HCT116 (cell line): Measurements from ENCODE around the gene SH3BGR. TPM values are rescaled to one million over a fixed set of nuclear protein-coding genes. Genes with fewer than 3 reads are reported as not detected.

Experiments
- ATAC-seq: fragments of 200-7000 bp; cut with Tn5 transposase; 2 replicates; pipeline ENCODE4 v1.9.1; 2020; ENCODE audit warnings: mild to moderate bottlenecking, moderate library complexity
- BruUV-seq: library from RNA; stranded (reverse); fragments of 400-500 nt; replicated peaks from 2 replicates; lab custom pipeline; 2021; lab: Mats Ljungman, UMichigan
- CTCF ChIA-PET: fragments of 300-600 bp; sonication (Branson Sonifier 250); formaldehyde crosslinking; loops from one replicate; lab custom pipeline; 2021; ENCODE audit warnings: antibody characterized with exemption; lab: Charles Lee
- POLR2A ChIA-PET: fragments of 300-600, 350-600 bp; sonication (Branson Sonifier 250); formaldehyde crosslinking; loops from one replicate; lab custom pipeline; 2021; ENCODE audit warnings: antibody characterized with exemption; lab: Charles Lee
- RAD21 ChIA-PET, 2 experiments: fragments of 300-600 bp; sonication (Branson Sonifier 250); formaldehyde crosslinking; loops; one replicate each; lab custom pipeline; 2023; ENCODE audit warnings: low total read pairs in 2 of 2; ENCODE audit not compliant: uncharacterized antibody in 2 of 2, unreplicated experiment in 2 of 2, low non-redundant PET in 1 of 2; lab: Charles Lee
- DNase-seq: peaks from one replicate; pipeline ENCODE4 v3.0.0-alpha.2; 2010; ENCODE audit warnings: low read depth, low spot score
- H2AFZ ChIP-seq: fragments of 200-600 bp; shearing (Covaris generic), sonication (generic); 2 replicates; pipeline ENCODE4 v1.6.1; 2017; ENCODE audit warnings: low read depth, mixed run types, mixed read lengths, antibody characterized with exemption, low read length; ENCODE audit not compliant: poor library complexity, severe bottlenecking
- H3K27ac ChIP-seq: 2 replicates; pipeline ENCODE4 v1.5.1; 2012; ENCODE audit warnings: low read depth, low read length
- H3K27me3 ChIP-seq: fragments of 200-600 bp; sonication (generic); 2 replicates; pipeline ENCODE4 v1.6.1; 2016; ENCODE audit warnings: mixed run types, low read length, mixed read lengths; ENCODE audit not compliant: insufficient read depth
- H3K36me3 ChIP-seq, 2 experiments: fragments of 200-500 bp in 1 of 2; fragments of 200-600 bp in 1 of 2; sonication (Bioruptor generic) in 1 of 2; sonication (generic) in 1 of 2; 2 replicates each; pipeline versions ENCODE4 v1.5.1 to v1.6.1; 2014 to 2016; ENCODE audit warnings: low read length in 2 of 2, inconsistent platforms in 1 of 2, mixed read lengths in 1 of 2, mixed run types in 1 of 2; ENCODE audit not compliant: insufficient read depth in 2 of 2, control insufficient read depth in 1 of 2
- H3K4me1 ChIP-seq, 2 experiments: fragments of 200-600 bp in 1 of 2; sonication (generic) in 1 of 2; 2 replicates each; pipeline versions ENCODE4 v1.5.1 to v1.6.1; 2012 to 2017; ENCODE audit warnings: low read length in 2 of 2, inconsistent platforms in 1 of 2, mild to moderate bottlenecking in 1 of 2, mixed read lengths in 1 of 2, mixed run types in 1 of 2, moderate library complexity in 1 of 2; ENCODE audit not compliant: insufficient read depth in 2 of 2, control insufficient read depth in 1 of 2
- H3K4me2 ChIP-seq: fragments of 200-600 bp; sonication (generic); 2 replicates; pipeline ENCODE4 v1.6.1; 2017; ENCODE audit warnings: mixed run types, low read length, mixed read lengths
- H3K4me3 ChIP-seq, 2 experiments: fragments of 200-600 bp in 1 of 2; sonication (generic) in 1 of 2; replicated peaks in 1 of 2; 2 replicates each; pipeline ENCODE4 v1.5.1; 2011 to 2016; ENCODE audit warnings: low read length in 2 of 2, control low read depth in 1 of 2, low read depth in 1 of 2, mild to moderate bottlenecking in 1 of 2, mixed read lengths in 1 of 2, mixed run types in 1 of 2
- H3K79me2 ChIP-seq: fragments of 200-600 bp; sonication (generic); 2 replicates; pipeline ENCODE4 v1.6.1; 2017; ENCODE audit warnings: mild to moderate bottlenecking, mixed run types, low read length, moderate library complexity, mixed read lengths; ENCODE audit not compliant: insufficient read depth
- H3K9ac ChIP-seq: fragments of 200-600 bp; sonication (generic); 2 replicates; pipeline ENCODE4 v1.6.1; 2016; ENCODE audit warnings: low read length, mixed read lengths
- H3K9me2 ChIP-seq: fragments of 200-600 bp; sonication (generic), shearing (Covaris generic); 2 replicates; pipeline ENCODE4 v1.6.1; 2017; ENCODE audit warnings: mixed run types, mild to moderate bottlenecking, moderate library complexity; ENCODE audit not compliant: insufficient read depth
- H3K9me3 ChIP-seq, 2 experiments: fragments of 200-500 bp in 1 of 2; fragments of 200-600 bp in 1 of 2; sonication (Bioruptor generic) in 1 of 2; sonication (generic) in 1 of 2; 2 replicates each; pipeline ENCODE4 v1.6.1; 2014 to 2017; ENCODE audit warnings: low read length in 2 of 2, mixed read lengths in 2 of 2, inconsistent platforms in 1 of 2, low read depth in 1 of 2, mild to moderate bottlenecking in 1 of 2, mixed run types in 1 of 2, moderate library complexity in 1 of 2; ENCODE audit not compliant: control insufficient read depth in 1 of 2, insufficient read depth in 1 of 2
- H4K20me1 ChIP-seq: fragments of 200-600 bp; sonication (generic), shearing (Covaris generic); 2 replicates; pipeline ENCODE4 v1.6.1; 2017; ENCODE audit warnings: mixed run types, mild to moderate bottlenecking, moderate library complexity; ENCODE audit not compliant: insufficient read depth
- intact Hi-C: fragments of 100-400 bp; cut with micrococcal nuclease; formaldehyde crosslinking; loops from 2 replicates; pipeline ENCODE4 v1.10.0; 2022
- microRNA-seq: library from miRNA; unstranded; fragments of <30 nt; microRNA quantifications from one replicate; pipeline ENCODE4, GENCODE V29; 2016; ENCODE audit warnings: borderline number of aligned reads
- total RNA-seq: library from RNA; stranded (reverse); gene quantifications from one replicate; pipeline ENCODE4 v1.2.1, GENCODE V29; 2021; ENCODE audit not compliant: unreplicated experiment
- TF ChIP-seq, protein P1 (sequence below): IDR thresholded peaks from 2 replicates; pipeline ENCODE4 v1.6.1; 2012

Gene SH3BGR
- total RNA-seq, 1 experiment from 2014 or later = 4.8 TPM

- no TSS peak for BruUV-seq
- Histone ChIP-seq H3K36me3 (no peaks in the 10 kb centered on the region), H2AFZ (no peak overlapping the region), H3K79me2 (no peaks in the 10 kb centered on the region), H3K4me1 (peaks cover 0 to 4% of the 10 kb centered on the region in 2 experiments; a peak in 1 of 4 replicates), H3K4me3 (no peak overlapping the region), H3K4me2 (no peak overlapping the region), H3K9ac (no peak overlapping the region), H3K9me3 (no peaks in the 10 kb centered on the region), H3K27ac (no peak overlapping the region), H4K20me1 (no peaks in the 10 kb centered on the region), H3K27me3 (no peaks in the 10 kb centered on the region), H3K9me2 (no peaks in the 10 kb centered on the region)
- TF ChIP-seq, protein P1, sequence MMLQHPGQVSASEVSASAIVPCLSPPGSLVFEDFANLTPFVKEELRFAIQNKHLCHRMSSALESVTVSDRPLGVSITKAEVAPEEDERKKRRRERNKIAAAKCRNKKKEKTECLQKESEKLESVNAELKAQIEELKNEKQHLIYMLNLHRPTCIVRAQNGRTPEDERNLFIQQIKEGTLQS = no peak
- RAD21 ChIA-PET = no interaction called here
- CTCF ChIA-PET = no interaction called here
- DNase-seq (no peak), ATAC-seq (no peak)
- intact Hi-C loops = no loop called here
- POLR2A ChIA-PET = no interaction called here
Measured at GRCh38 chr21:39564200-39564599, 112.4 kb downstream of the SH3BGR start.

Small RNAs within 50 kb of the gene (microRNA-seq; reads per million reads assigned to microRNA genes)
- gene MIR6508 = not detected

Other genes with a start within 250 kb of the SH3BGR start
- 33.1 TPM for gene BRWD1, start 138.3 kb upstream of the SH3BGR start, total RNA-seq
- 399 TPM for gene HMGN1, start 102.9 kb upstream of the SH3BGR start, total RNA-seq
- 1.9 TPM for gene LCA5L, start 6.2 kb upstream of the SH3BGR start, total RNA-seq
- 1.2 TPM for gene B3GALT5, start 161.0 kb downstream of the SH3BGR start, total RNA-seq